CD4-positive, alpha-beta T cell treated with Interleukin-12 subunit alpha and Interleukin-12 subunit beta, for 1 hour (primary cell): ENCODE data around the gene NRSN2.
"Not testable (repeated sequence)": the region's sequence is repeated elsewhere in the genome, so short reads cannot be mapped to it uniquely, and the experiment has no call there.

Source experiments
- DNase-seq: peaks from one replicate; pipeline ENCODE4 v3.0.0-alpha.2; 2020

The NRSN2 gene

DNA sequence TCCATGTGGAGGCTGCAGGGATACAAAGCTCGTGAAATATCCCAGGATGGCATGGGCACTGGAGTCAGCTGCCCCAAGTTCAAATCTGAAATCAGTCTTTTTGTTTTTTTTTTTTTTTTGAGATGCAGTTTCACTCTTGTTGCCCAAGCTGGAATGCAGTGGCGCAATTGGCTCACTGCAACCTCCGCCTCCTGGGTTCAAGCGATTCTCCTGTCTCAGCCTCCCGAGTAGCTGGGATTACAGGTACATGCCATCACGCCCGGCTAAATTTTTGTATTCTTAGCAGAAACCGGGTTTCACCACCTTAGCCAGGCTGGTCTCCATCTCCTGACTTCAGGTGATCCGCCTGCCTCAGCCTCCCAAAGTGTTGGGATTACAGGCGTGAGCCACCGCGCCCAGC lies 30.7 kb downstream of the NRSN2 start:
- DNase-seq, result not testable (repeated sequence)

DNA sequence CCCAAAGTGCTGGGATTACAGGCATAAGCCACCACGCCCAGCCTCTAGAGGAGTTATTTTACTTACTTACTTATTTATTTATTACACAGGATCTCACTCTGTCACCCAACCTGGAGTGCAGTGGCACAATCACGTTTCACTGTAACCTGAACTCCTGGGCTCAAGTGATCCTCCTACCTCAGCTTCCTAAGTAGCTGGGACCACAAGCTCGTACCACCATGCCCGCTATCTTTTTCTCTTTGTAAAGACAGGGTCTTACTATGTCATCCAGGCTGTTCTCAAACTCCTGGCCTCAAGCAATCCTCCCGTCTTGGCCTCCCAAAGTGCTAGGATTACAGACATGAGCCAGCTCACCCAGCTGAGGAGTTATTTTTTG lies 32.0 kb downstream of the NRSN2 start:
- DNase-seq, result no peak

- peak; percentile 54 for DNase-seq
Observed at GRCh38 chr20:380763-381580, 34.1 kb downstream of the NRSN2 start.

DNA sequence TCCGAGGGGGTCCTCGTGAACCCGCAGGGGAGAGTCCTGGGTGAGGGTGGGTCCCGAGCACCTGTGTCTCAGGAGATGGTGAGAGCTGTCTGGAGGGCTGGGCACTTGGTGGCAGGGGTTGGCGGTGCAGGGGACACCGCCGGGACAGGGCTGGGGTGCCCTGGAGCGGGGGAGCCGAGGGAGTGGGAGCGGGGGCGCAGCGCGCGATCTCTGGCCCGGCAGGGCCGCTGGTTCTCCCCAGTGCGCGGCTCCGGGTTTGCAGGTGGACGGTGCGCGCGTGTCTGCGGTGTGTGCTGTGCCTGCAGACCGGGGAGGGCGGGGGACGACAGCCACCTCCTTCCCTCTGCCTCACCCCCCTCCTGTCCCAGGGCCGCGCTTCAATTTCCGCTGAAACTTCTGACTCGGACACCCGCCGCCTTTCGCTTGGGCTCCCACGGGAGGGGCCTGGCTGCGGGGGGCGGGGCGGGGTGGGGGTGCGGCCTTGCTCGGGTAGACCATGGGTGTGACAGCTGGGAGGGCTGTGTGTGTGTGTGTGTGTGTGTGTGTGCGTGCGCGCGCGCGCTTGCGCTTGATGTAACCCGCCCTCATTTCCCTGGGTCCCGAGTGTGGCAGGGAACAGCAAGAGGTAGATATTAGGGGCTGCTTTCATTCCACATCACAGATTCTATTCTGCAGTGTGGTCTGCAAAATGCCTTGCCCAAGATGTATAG lies 34.8 kb downstream of the NRSN2 start:
- peak; percentile 81 for DNase-seq

DNA sequence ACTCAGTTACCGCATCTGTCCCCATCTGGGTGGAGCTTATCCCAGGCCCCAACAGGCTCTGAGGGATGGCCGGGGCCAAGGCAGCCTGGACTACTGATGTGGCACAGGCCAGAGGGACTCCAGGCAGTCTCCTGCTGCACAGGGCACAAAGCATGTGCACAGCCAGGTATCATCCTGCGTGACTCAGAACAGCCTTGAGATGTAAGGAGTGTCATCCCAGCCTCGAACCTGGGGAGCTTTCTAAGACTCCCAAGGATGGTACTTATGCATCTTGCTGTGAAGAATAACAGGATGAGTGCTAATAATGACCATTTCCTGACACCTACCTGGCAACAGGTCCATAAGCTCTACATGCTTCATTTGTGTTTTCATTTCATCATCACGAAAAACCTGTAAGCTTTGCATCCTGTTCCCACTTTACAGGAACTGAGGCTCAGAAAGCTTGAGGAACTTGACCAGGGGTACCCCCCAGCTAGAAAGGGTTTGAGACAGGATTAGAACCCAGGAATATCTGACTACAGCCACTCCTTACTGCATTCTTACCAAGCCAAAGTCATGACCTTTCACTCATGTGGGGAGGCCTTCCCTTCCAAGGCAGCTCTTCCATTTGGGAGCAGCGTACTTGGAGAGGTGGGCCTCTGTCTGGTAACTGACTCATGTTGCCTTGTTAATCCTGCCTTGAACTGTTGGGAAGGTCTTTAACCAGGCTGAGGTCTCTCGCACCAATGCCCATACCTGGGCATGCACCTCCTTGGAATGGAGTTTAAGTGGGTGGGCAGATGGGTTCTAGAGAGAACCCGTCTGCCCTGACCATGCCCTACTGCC lies 35.6 kb downstream of the NRSN2 start:
- no peak for DNase-seq

- no peak for DNase-seq
Observed at GRCh38 chr20:383889-384288, 37.0 kb downstream of the NRSN2 start.

- DNase-seq, result no peak
Observed at GRCh38 chr20:384723-385122, 37.8 kb downstream of the NRSN2 start.

GRCh38 chr20:385448-385847 lies 38.5 kb downstream of the NRSN2 start:
- no peak for DNase-seq

- DNase-seq, result not testable (repeated sequence)
Observed at GRCh38 chr20:386634-387033, 39.7 kb downstream of the NRSN2 start.

DNA sequence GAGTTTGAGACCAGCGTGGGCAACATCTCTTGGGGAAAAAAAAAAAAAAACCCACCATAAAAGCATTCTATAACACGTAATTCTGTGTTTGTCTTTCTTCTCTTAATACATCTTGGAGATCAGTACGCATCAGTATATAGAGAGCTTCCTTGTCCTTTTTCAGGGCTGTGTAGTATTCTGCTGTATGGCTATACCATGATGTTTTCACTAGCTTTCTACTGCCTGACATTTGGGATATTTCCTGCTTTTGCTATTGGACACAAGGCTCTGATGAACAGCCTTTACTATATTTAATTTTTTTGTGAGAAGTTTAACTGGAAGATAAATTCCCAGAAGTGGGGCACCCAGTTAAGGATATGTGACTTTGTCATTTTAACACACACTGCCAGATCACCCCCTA lies 40.6 kb downstream of the NRSN2 start:
- no peak for DNase-seq

GRCh38 chr20:388034-388994 lies 41.4 kb downstream of the NRSN2 start:
- no peak for DNase-seq

- no peak for DNase-seq
Observed at GRCh38 chr20:389220-389619, 42.3 kb downstream of the NRSN2 start.

DNA sequence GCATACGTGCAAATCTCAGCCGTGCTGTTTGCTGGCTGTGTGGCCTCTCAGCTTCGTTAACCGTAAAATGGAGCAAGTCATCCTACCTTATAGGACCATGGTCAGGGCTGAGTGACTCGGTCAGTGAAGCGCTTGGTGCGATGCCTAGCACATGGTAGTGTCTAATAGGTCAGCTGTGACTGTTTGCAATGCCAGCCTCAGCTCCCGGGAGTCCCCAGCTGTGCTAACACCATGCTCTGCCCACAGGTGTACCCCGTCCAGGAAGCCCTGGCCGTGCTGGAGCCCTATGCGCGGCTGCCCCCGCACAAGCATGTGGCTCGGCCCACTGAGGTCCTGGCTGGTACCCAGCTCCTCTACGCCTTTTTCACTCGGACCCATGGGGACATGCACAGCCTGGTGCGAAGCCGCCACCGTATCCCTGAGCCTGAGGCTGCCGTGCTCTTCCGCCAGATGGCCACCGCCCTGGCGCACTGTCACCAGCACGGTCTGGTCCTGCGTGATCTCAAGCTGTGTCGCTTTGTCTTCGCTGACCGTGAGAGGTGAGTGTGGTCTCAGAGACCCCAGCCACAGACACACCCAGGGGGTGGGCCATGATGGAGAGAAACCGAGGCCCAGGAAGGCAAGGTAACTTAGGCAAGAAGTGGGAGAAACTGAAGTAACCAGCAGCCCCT lies 44.3 kb downstream of the NRSN2 start:
- no peak for DNase-seq

GRCh38 chr20:393296-393695 lies 46.4 kb downstream of the NRSN2 start:
- not testable (repeated sequence) for DNase-seq

DNA sequence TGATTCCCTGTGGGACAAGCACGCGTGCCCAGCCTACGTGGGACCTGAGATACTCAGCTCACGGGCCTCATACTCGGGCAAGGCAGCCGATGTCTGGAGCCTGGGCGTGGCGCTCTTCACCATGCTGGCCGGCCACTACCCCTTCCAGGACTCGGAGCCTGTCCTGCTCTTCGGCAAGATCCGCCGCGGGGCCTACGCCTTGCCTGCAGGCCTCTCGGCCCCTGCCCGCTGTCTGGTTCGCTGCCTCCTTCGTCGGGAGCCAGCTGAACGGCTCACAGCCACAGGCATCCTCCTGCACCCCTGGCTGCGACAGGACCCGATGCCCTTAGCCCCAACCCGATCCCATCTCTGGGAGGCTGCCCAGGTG lies 49.3 kb downstream of the NRSN2 start:
- no peak for DNase-seq

GRCh38 chr20:396619-397431 lies 49.9 kb downstream of the NRSN2 start:
- no peak for DNase-seq

- DNase-seq, result no peak
Observed at GRCh38 chr20:397432-398237, 50.7 kb downstream of the NRSN2 start.

DNA sequence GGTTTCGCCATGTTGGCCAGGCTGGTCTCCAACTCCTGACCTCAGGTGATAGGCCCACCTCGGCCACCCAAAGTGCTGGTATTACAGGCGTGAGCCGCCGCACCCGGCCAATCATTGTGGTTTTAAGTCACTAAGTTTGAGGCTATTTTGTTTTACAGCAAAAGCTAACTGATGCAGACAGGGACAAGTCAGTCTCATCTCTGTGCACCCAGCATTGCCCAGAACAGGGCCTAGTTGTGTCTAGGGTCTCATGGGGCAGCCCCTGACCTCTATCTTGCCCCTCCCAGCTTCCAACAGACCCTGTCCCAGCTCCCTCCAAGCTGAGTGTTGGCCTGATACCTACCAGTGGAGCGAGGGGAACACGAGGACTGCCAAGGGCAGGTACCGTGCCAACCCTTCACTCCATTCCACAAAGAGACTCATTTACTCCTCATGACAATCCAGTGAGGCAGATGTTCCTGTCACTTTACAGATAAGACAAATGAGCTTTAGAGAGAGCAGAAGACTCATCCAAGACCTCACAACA lies 52.3 kb downstream of the NRSN2 start:
- DNase-seq, result no peak

GRCh38 chr20:400128-400453 lies 53.2 kb downstream of the NRSN2 start:
- DNase-seq, result no peak
